ENCODE results near the gene SCAANT1. TPM values are rescaled to one million over a fixed set of nuclear protein-coding genes. Genes with fewer than 3 reads are reported as not detected.

Gene SCAANT1
- total RNA-seq, 5 donors from 2014 or later (not counting 1 experiment from before 2014, with no cell fraction given), result 5.7 TPM; not detected in 4

DNA sequence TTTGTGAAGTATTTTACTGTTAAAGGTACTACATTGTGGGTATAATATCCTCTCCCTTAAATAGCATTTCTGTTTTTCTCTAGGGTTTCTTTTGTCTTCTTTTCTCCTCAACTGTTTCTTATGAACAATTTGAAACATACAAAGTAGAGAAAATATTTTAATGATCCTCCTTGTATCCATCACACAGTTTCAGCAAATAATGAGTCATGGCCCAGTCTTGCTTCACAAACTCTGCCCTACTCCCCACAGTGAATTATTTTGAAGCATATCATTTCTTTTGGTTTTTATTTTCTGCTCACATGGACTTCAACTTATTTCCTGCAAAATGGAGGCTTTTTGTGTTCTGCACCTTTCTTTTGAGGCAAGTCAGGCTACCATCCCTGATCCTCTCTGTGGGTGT is 6.1 kb upstream of the SCAANT1 start:
- Mint-ChIP-seq H3K4me3 (no peak overlapping the region), H3K27ac (no peak overlapping the region), H3K4me1 (peaks cover 10 to 56% (median 49%) of the 10 kb centered on the region in 3 donors), H3K9me3 (no peaks in the 10 kb centered on the region), H3K27me3 (no peaks in the 10 kb centered on the region), H3K36me3 (peaks cover 45% of the 10 kb centered on the region)
- Histone ChIP-seq H3K4me3 (ENCODE audit: control insufficient read depth in 1 of 2, extremely low read depth in 1 of 2, low read length in 1 of 2) (no peak overlapping the region), H3K9me3 (no peaks in the 10 kb centered on the region), H3K27ac (ENCODE audit: low read length) (no peak overlapping the region), H3K27me3 (replicated peaks in 1 of 2; ENCODE audit: control insufficient read depth in 2 of 2, extremely low read depth in 1 of 2, insufficient read depth in 2 of 2, low read length in 1 of 2) (no peaks in the 10 kb centered on the region), H3K4me1 (ENCODE audit: control insufficient read depth in 1 of 2, extremely low read depth in 1 of 2, insufficient read depth in 2 of 2, low read length in 2 of 2) (peaks cover 2 to 9% of the 10 kb centered on the region in 2 experiments), H3K36me3 (ENCODE audit: control insufficient read depth in 2 of 2, extremely low read depth in 1 of 2, insufficient read depth in 1 of 2, low read length in 1 of 2) (peaks cover 2 to 39% of the 10 kb centered on the region in 2 donors)
- ChIA-PET POLR2A (no interaction called here), CTCF (no interaction called here)
- DNase-seq, result no peak
- no peak for ATAC-seq (replicated peaks in 1 of 4)

DNA sequence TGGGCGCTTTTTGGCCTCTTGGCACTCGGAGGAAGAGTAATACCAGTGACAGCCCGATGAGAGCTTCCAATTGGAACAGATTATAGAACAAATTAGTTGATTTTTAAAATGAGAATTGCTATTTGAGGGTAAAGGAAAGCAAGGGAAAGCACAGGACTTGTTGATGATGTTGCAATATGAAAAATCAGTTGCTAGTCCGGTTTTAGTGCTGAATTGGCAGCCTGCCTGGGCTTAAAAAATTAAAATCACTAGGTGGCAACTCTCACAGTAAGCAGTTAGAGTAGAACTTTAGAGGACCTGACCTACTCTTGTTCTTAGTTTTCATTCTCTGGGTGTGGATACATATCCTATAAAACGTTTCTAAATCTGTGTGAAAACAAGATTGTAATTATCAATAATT is 2.1 kb upstream of the SCAANT1 start:
- Mint-ChIP-seq H3K4me1 (peaks cover 27 to 61% (median 59%) of the 10 kb centered on the region in 3 donors), H3K27me3 (no peaks in the 10 kb centered on the region), H3K9me3 (no peaks in the 10 kb centered on the region), H3K27ac (peak overlapping the region in 1 of 2 donors; percentile 12), H3K36me3 (peaks cover 31% of the 10 kb centered on the region), H3K4me3 (peak overlapping the region; percentile 58 to 89 (median 82))
- H3K4me1 ChIP-seq (ENCODE audit: control insufficient read depth in 1 of 2, extremely low read depth in 1 of 2, insufficient read depth in 2 of 2, low read length in 2 of 2), result peaks cover 14 to 22% of the 10 kb centered on the region in 2 experiments
- no peak overlapping the region for H3K4me3 ChIP-seq (ENCODE audit: control insufficient read depth in 1 of 2, extremely low read depth in 1 of 2, low read length in 1 of 2)
- 83% methylated on average over 4 of the region's 5 CpGs for WGBS (ENCODE audit: insufficient coverage)
- no peak for DNase-seq
- CTCF ChIA-PET, result interaction anchor here in 1 of 2 donors (0.7 to 1.0 kb wide), 2 partner anchors 23 to 26 kb away, joined by 3 read pairs; no protein-coding TSS in a partner anchor
- no peak overlapping the region for H3K27ac ChIP-seq (ENCODE audit: low read length)
- no peaks in the 10 kb centered on the region for H3K27me3 ChIP-seq (replicated peaks in 1 of 2; ENCODE audit: control insufficient read depth in 2 of 2, extremely low read depth in 1 of 2, insufficient read depth in 2 of 2, low read length in 1 of 2)
- ATAC-seq (replicated peaks in 1 of 4), result no peak
- POLR2A ChIA-PET, result interaction anchor here in 1 of 2 donors (1.0 kb wide), 1 partner anchor 14 kb away, joined by 5 read pairs; no protein-coding TSS in a partner anchor
- peaks cover 0 to 22% of the 10 kb centered on the region in 2 donors for H3K36me3 ChIP-seq (ENCODE audit: control insufficient read depth in 2 of 2, extremely low read depth in 1 of 2, insufficient read depth in 1 of 2, low read length in 1 of 2)
- no peaks in the 10 kb centered on the region for H3K9me3 ChIP-seq

DNA sequence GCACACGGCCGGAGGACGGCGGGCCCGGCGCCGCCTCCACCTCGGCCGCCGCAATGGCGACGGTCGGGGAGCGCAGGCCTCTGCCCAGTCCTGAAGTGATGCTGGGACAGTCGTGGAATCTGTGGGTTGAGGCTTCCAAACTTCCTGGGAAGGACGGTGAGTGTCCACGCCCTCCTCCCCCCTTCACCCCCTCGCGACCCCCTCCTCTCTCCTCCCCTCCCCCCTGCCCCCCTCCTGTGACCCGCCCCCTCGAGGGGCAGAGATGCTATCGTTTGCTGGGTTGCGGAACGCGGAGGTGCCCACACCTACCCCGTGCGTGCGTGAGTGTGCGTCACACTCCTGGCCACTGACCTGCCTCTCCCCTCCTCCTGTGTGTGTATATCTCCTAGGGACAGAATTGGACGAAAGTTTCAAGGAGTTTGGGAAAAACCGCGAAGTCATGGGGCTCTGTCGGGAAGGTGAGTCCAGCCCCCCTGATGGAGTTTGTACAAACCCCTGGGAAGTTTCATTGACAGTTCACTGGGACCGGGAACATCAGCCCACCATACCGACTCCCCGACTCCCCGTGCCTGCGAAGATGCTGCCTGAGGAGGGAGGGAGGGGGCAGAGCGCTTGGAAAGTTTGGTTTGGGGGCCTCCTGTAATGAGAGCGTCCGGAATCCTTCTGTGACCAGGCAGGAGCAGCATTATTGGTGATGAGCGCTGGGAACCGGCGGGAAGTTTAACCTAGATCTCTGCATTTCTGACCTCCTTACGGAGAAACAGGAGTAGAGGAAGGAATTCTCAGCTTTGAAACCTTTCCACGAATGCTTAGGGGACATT is 795 bp upstream of the SCAANT1 start:
- Mint-ChIP-seq H3K36me3 (peaks cover 19% of the 10 kb centered on the region), H3K27me3 (no peaks in the 10 kb centered on the region), H3K27ac (peak overlapping the region; percentile 88 to 92), H3K4me3 (peak overlapping the region; percentile 82 to 89 (median 86)), H3K9me3 (no peaks in the 10 kb centered on the region), H3K4me1 (peaks cover 27 to 55% (median 53%) of the 10 kb centered on the region in 3 donors)
- Histone ChIP-seq H3K27me3 (replicated peaks in 1 of 2; ENCODE audit: control insufficient read depth in 2 of 2, extremely low read depth in 1 of 2, insufficient read depth in 2 of 2, low read length in 1 of 2) (no peaks in the 10 kb centered on the region), H3K4me1 (ENCODE audit: control insufficient read depth in 1 of 2, extremely low read depth in 1 of 2, insufficient read depth in 2 of 2, low read length in 2 of 2) (peaks cover 14 to 19% of the 10 kb centered on the region in 2 experiments), H3K4me3 (ENCODE audit: control insufficient read depth in 1 of 2, extremely low read depth in 1 of 2, low read length in 1 of 2) (peak overlapping the region; percentile 54 to 62), H3K9me3 (no peaks in the 10 kb centered on the region), H3K27ac (ENCODE audit: low read length) (peak overlapping the region; percentile 79), H3K36me3 (ENCODE audit: control insufficient read depth in 2 of 2, extremely low read depth in 1 of 2, insufficient read depth in 1 of 2, low read length in 1 of 2) (peaks cover 0 to 14% of the 10 kb centered on the region in 2 donors)
- ATAC-seq (replicated peaks in 1 of 4) (peak; percentile 8 to 20 (median 14)), DNase-seq (peak in 33 of 35 experiments; percentile 25 to 65 (median 42))
- ChIA-PET CTCF (interaction anchor here (1.2 to 1.6 kb wide), 3 partner anchors 55 to 66 kb away, joined by 3 to 6 read pairs (median 6); no protein-coding TSS in a partner anchor), POLR2A (interaction anchor here in 1 of 2 donors (0.6 to 1.0 kb wide), 2 partner anchors 15 to 26 kb away, joined by 3 to 5 read pairs; no protein-coding TSS in a partner anchor)
- WGBS (ENCODE audit: insufficient coverage), result 66% methylated on average over 9 of the region's 46 CpGs

DNA sequence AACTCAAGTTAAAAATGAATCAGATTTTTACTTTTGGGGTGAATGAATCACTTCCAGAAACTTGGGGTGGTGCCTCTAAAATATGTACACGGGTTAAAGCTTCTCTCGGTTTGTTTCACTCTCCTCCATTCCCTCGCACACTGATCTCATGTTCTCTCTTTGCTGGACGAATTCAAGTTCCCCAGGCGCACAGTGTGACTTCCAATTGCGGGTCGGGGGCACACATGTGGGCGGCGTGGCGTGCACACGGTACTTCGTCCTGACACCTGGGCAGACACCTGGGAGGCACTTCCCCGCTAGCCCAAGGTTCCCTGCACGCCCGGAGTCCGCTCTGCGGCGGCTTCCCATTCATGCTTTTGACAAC is 692 bp downstream of the SCAANT1 start:
- H3K9me3 ChIP-seq, result no peaks in the 10 kb centered on the region
- H3K27me3 ChIP-seq (replicated peaks in 1 of 2; ENCODE audit: control insufficient read depth in 2 of 2, extremely low read depth in 1 of 2, insufficient read depth in 2 of 2, low read length in 1 of 2), result no peaks in the 10 kb centered on the region
- H3K27ac Mint-ChIP-seq, result peak overlapping the region; percentile 95 to 97
- under 1% methylated on average over 17 of the region's 18 CpGs for WGBS (ENCODE audit: insufficient coverage)
- peaks cover 14 to 19% of the 10 kb centered on the region in 2 experiments for H3K4me1 ChIP-seq (ENCODE audit: control insufficient read depth in 1 of 2, extremely low read depth in 1 of 2, insufficient read depth in 2 of 2, low read length in 2 of 2)
- peak in 3 of 35 experiments; percentile 18 to 30 (median 19) for DNase-seq
- H3K36me3 ChIP-seq (ENCODE audit: control insufficient read depth in 2 of 2, extremely low read depth in 1 of 2, insufficient read depth in 1 of 2, low read length in 1 of 2), result peaks cover 0 to 4% of the 10 kb centered on the region in 2 donors
- POLR2A ChIA-PET, result interaction anchor here in 1 of 2 donors (0.7 kb wide), 1 partner anchor 60 kb away, joined by 4 read pairs; no protein-coding TSS in a partner anchor
- H3K4me1 Mint-ChIP-seq, result peaks cover 27 to 51% (median 44%) of the 10 kb centered on the region in 3 donors
- CTCF ChIA-PET, result interaction anchor here (1.2 to 1.6 kb wide), 3 partner anchors 56 to 67 kb away, joined by 3 to 6 read pairs (median 6); no protein-coding TSS in a partner anchor
- peaks cover 7% of the 10 kb centered on the region for H3K36me3 Mint-ChIP-seq
- peak overlapping the region; percentile 80 for H3K4me3 ChIP-seq (ENCODE audit: control insufficient read depth in 1 of 2, extremely low read depth in 1 of 2, low read length in 1 of 2)
- peak; percentile 8 to 18 (median 11) for ATAC-seq (replicated peaks in 1 of 4)
- H3K4me3 Mint-ChIP-seq, result peak overlapping the region; percentile 84 to 89 (median 86)
- H3K27me3 Mint-ChIP-seq, result no peaks in the 10 kb centered on the region
- no peaks in the 10 kb centered on the region for H3K9me3 Mint-ChIP-seq
- peak overlapping the region; percentile 87 for H3K27ac ChIP-seq (ENCODE audit: low read length)

DNA sequence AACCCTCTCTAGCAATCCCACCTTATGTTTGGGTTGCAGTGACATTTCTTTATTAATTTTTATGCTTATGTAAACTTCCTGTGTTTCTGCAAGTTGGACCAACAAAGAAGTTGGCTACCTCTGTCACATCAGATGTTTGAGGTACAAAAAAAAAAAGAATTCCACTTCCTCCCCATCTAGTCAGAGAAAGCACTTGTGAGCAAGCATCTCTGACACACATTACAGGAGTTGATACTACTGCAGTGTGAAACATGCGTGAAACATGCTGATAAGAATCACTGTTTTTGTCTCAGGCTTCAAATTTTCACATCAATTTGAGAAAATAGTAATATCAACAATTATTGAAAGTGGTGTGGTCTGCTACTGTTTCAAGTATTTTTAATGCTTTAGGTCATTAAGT is 1.3 kb downstream of the SCAANT1 start:
- Mint-ChIP-seq H3K27me3 (no peaks in the 10 kb centered on the region), H3K36me3 (peaks cover 4% of the 10 kb centered on the region), H3K27ac (peak overlapping the region; percentile 95 to 97), H3K4me1 (peaks cover 27 to 48% (median 41%) of the 10 kb centered on the region in 3 donors), H3K4me3 (peak overlapping the region; percentile 84 to 89 (median 86)), H3K9me3 (no peaks in the 10 kb centered on the region)
- CTCF ChIA-PET, result no interaction called here
- Histone ChIP-seq H3K4me1 (ENCODE audit: control insufficient read depth in 1 of 2, extremely low read depth in 1 of 2, insufficient read depth in 2 of 2, low read length in 2 of 2) (peaks cover 14 to 19% of the 10 kb centered on the region in 2 experiments), H3K9me3 (no peaks in the 10 kb centered on the region), H3K27me3 (replicated peaks in 1 of 2; ENCODE audit: control insufficient read depth in 2 of 2, extremely low read depth in 1 of 2, insufficient read depth in 2 of 2, low read length in 1 of 2) (no peaks in the 10 kb centered on the region), H3K4me3 (ENCODE audit: control insufficient read depth in 1 of 2, extremely low read depth in 1 of 2, low read length in 1 of 2) (peak overlapping the region; percentile 80), H3K27ac (ENCODE audit: low read length) (peak overlapping the region; percentile 87), H3K36me3 (ENCODE audit: control insufficient read depth in 2 of 2, extremely low read depth in 1 of 2, insufficient read depth in 1 of 2, low read length in 1 of 2) (peaks cover 0 to 2% of the 10 kb centered on the region in 2 donors)
- WGBS (ENCODE audit: insufficient coverage), result no CpG with 5 or more reads among the region's 1 CpG
- ATAC-seq (replicated peaks in 1 of 4) (peak in 1 of 4 experiments; percentile 30), DNase-seq (peak in 9 of 35 experiments; percentile 6 to 69 (median 15))
- POLR2A ChIA-PET, result no interaction called here

DNA sequence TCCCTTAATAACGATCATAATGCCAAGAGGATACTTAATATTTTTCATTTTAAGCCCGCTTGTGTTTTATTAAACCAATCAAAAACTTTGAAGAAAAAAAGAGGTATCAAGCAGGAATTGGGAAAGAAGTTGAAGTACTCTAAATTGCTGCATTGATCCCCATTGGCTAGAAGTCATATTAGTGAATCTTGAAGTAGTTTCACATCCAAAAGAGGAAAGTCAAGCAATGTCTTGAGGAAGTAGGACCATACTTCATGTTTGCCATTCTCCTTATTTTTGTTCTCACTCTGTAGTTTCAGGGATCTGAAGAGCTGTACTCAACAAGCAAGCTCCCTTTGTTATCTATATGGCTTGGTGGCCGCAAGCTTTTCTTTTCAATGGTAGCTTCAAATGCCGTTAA is 2.2 kb downstream of the SCAANT1 start:
- ATAC-seq (replicated peaks in 1 of 4) (no peak), DNase-seq (no peak)
- Mint-ChIP-seq H3K9me3 (no peaks in the 10 kb centered on the region), H3K27ac (peak overlapping the region; percentile 95 to 97), H3K4me1 (peaks cover 27 to 44% (median 39%) of the 10 kb centered on the region in 3 donors), H3K4me3 (no peak overlapping the region), H3K36me3 (peaks cover 4% of the 10 kb centered on the region), H3K27me3 (no peaks in the 10 kb centered on the region)
- Histone ChIP-seq H3K36me3 (ENCODE audit: control insufficient read depth in 2 of 2, extremely low read depth in 1 of 2, insufficient read depth in 1 of 2, low read length in 1 of 2) (peaks cover 0 to 2% of the 10 kb centered on the region in 2 donors), H3K4me3 (ENCODE audit: control insufficient read depth in 1 of 2, extremely low read depth in 1 of 2, low read length in 1 of 2) (no peak overlapping the region), H3K27me3 (replicated peaks in 1 of 2; ENCODE audit: control insufficient read depth in 2 of 2, extremely low read depth in 1 of 2, insufficient read depth in 2 of 2, low read length in 1 of 2) (no peaks in the 10 kb centered on the region), H3K4me1 (ENCODE audit: control insufficient read depth in 1 of 2, extremely low read depth in 1 of 2, insufficient read depth in 2 of 2, low read length in 2 of 2) (peaks cover 14 to 19% of the 10 kb centered on the region in 2 experiments), H3K27ac (ENCODE audit: low read length) (peak overlapping the region; percentile 87), H3K9me3 (no peaks in the 10 kb centered on the region)
- ChIA-PET CTCF (interaction anchor here in 1 of 2 donors (1.4 kb wide), 1 partner anchor 113 kb away, joined by 5 read pairs; the partner anchor contains the start of gene PSMD6), POLR2A (interaction anchor here (0.6 to 1.4 kb wide), 3 partner anchors 17 to 62 kb away, joined by 3 to 5 read pairs (median 3); no protein-coding TSS in a partner anchor)
- WGBS (ENCODE audit: insufficient coverage), result 100% methylated on average over 1 of the region's 4 CpGs
